ENCODE data around the gene MED23. TPM values are rescaled to one million over a fixed set of nuclear protein-coding genes. Genes with fewer than 3 reads are reported as not detected.

The MED23 gene
- total and polyA plus RNA-seq, 2 donors (not counting 1 experiment from before 2014, with no cell fraction given) = 25.1 to 27.4 TPM

DNA sequence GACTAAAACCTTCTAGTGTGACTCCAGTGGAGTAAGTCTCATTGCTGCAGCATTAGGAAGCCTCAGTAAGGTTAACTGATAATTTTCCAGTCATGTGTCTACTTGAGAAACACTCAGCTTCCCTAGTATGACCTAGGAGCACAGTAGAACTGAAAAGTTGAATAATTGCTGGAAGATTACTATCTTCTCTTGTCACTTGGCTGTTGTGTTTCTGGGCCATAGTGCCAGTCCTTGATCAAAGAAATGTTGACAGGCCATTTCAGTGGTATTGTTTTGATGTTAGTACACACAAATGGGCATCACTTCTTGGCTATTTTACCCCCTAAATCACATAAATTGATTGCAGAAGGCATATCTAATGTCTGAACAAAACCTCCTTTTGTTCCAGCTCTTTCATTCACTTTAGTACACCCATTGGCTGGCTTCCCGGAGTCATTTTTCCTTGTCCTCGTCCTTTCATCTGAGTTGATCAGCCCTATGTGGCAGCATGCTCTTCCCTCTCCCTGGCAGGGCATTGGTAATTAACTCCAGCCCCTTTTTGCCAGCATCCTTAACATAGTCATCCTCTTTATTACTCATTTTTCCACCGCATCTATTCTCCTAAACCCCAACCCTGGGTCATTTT, 15.1 kb upstream of the MED23 start:
- Histone ChIP-seq H3K4me1 (ENCODE audit: control insufficient read depth, extremely low read depth, insufficient read depth, low read length) (no peaks in the 10 kb centered on the region), H3K27ac (ENCODE audit: insufficient read depth, low read length) (no peak overlapping the region), H3K9ac (ENCODE audit: insufficient read depth, low read length) (no peak overlapping the region), H3K9me3 (ENCODE audit: control insufficient read depth, insufficient read depth, low read depth, low read length) (no peaks in the 10 kb centered on the region), H3K36me3 (ENCODE audit: control insufficient read depth, insufficient read depth, low read length) (no peaks in the 10 kb centered on the region), H4K20me1 (ENCODE audit: control insufficient read depth, extremely low read depth, insufficient read depth, low read length) (no peaks in the 10 kb centered on the region), H3K4me3 (replicated peaks in 1 of 4; ENCODE audit: control extremely low read depth in 1 of 4, insufficient read depth in 1 of 4, low read depth in 3 of 4, low read length in 4 of 4) (no peak overlapping the region), H3K27me3 (ENCODE audit: control insufficient read depth, insufficient read depth, low read length) (no peaks in the 10 kb centered on the region), H2AFZ (ENCODE audit: low read length) (no peak overlapping the region), H3K79me2 (ENCODE audit: control insufficient read depth, insufficient read depth, low read length) (no peaks in the 10 kb centered on the region), H3K4me2 (ENCODE audit: extremely low read depth, insufficient read depth, low read length) (no peak overlapping the region)
- DNase-seq (ENCODE audit: low read depth in 2 of 2) = peak in 1 of 2 donors; percentile 17
- no peak for TF ChIP-seq CTCF (conservative IDR thresholded peaks at IDR 0.05 in 1 of 2, IDR thresholded peaks at IDR 0.05 in 1 of 2; ENCODE audit: low read depth in 1 of 2, low read length in 2 of 2)
- TF ChIP-seq EZH2 (IDR thresholded peaks at IDR 0.05; ENCODE audit: low read length, missing control alignments) = no peak

GRCh38 chr6:131642565-131642964, 14.5 kb upstream of the MED23 start:
- H4K20me1 ChIP-seq (ENCODE audit: control insufficient read depth, extremely low read depth, insufficient read depth, low read length) = no peaks in the 10 kb centered on the region
- H3K79me2 ChIP-seq (ENCODE audit: control insufficient read depth, insufficient read depth, low read length) = no peaks in the 10 kb centered on the region
- H3K27me3 ChIP-seq (ENCODE audit: control insufficient read depth, insufficient read depth, low read length) = no peaks in the 10 kb centered on the region
- no peak overlapping the region for H2AFZ ChIP-seq (ENCODE audit: low read length)
- H3K4me2 ChIP-seq (ENCODE audit: extremely low read depth, insufficient read depth, low read length) = no peak overlapping the region
- H3K9ac ChIP-seq (ENCODE audit: insufficient read depth, low read length) = no peak overlapping the region
- TF ChIP-seq EZH2 (IDR thresholded peaks at IDR 0.05; ENCODE audit: low read length, missing control alignments) (no peak), CTCF (conservative IDR thresholded peaks at IDR 0.05 in 1 of 2, IDR thresholded peaks at IDR 0.05 in 1 of 2; ENCODE audit: low read depth in 1 of 2, low read length in 2 of 2) (no peak)
- no peaks in the 10 kb centered on the region for H3K36me3 ChIP-seq (ENCODE audit: control insufficient read depth, insufficient read depth, low read length)
- no peak overlapping the region for H3K4me3 ChIP-seq (replicated peaks in 1 of 4; ENCODE audit: control extremely low read depth in 1 of 4, insufficient read depth in 1 of 4, low read depth in 3 of 4, low read length in 4 of 4)
- H3K9me3 ChIP-seq (ENCODE audit: control insufficient read depth, insufficient read depth, low read depth, low read length) = no peaks in the 10 kb centered on the region
- H3K27ac ChIP-seq (ENCODE audit: insufficient read depth, low read length) = no peak overlapping the region
- DNase-seq (ENCODE audit: low read depth in 2 of 2) = no peak
- H3K4me1 ChIP-seq (ENCODE audit: control insufficient read depth, extremely low read depth, insufficient read depth, low read length) = no peaks in the 10 kb centered on the region

DNA sequence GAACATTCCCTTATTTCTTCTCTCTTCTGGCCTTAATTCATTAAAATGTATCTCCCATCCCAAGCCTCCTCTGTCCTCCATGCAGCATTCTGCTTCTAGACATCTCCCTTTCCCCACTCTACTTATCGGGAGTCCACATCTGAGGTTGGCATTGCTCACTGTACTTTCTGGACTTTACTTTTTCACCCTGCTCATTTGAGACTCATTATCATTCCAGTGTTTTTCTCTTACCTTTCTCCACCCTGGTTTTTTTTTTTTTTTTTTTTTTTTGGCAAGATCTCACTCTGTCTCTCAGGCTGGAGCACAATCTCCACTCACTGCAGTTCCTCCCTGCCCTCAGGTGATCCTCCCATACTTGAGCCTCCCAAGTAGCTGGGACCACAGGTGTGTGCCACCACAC, 13.5 kb upstream of the MED23 start:
- H3K4me2 ChIP-seq (ENCODE audit: extremely low read depth, insufficient read depth, low read length) = no peak overlapping the region
- H3K36me3 ChIP-seq (ENCODE audit: control insufficient read depth, insufficient read depth, low read length) = no peaks in the 10 kb centered on the region
- no peaks in the 10 kb centered on the region for H3K27me3 ChIP-seq (ENCODE audit: control insufficient read depth, insufficient read depth, low read length)
- no peak overlapping the region for H3K27ac ChIP-seq (ENCODE audit: insufficient read depth, low read length)
- no peak for DNase-seq (ENCODE audit: low read depth in 2 of 2)
- H3K4me1 ChIP-seq (ENCODE audit: control insufficient read depth, extremely low read depth, insufficient read depth, low read length) = no peaks in the 10 kb centered on the region
- H2AFZ ChIP-seq (ENCODE audit: low read length) = no peak overlapping the region
- H3K9me3 ChIP-seq (ENCODE audit: control insufficient read depth, insufficient read depth, low read depth, low read length) = no peaks in the 10 kb centered on the region
- H3K79me2 ChIP-seq (ENCODE audit: control insufficient read depth, insufficient read depth, low read length) = no peaks in the 10 kb centered on the region
- no peak overlapping the region for H3K4me3 ChIP-seq (replicated peaks in 1 of 4; ENCODE audit: control extremely low read depth in 1 of 4, insufficient read depth in 1 of 4, low read depth in 3 of 4, low read length in 4 of 4)
- TF ChIP-seq EZH2 (IDR thresholded peaks at IDR 0.05; ENCODE audit: low read length, missing control alignments) (no peak), CTCF (conservative IDR thresholded peaks at IDR 0.05 in 1 of 2, IDR thresholded peaks at IDR 0.05 in 1 of 2; ENCODE audit: low read depth in 1 of 2, low read length in 2 of 2) (no peak)
- H4K20me1 ChIP-seq (ENCODE audit: control insufficient read depth, extremely low read depth, insufficient read depth, low read length) = no peaks in the 10 kb centered on the region
- no peak overlapping the region for H3K9ac ChIP-seq (ENCODE audit: insufficient read depth, low read length)

Data from fibroblast of lung (primary cell).